ENCODE data around the gene LAMP2. TPM values are rescaled to one million over a fixed set of nuclear protein-coding genes. Genes with fewer than 3 reads are reported as not detected.

Gene LAMP2
- total RNA-seq (2013; cell fraction: nucleolus; rRNA removed), result 64.6 and 73.4 TPM in 2 replicates
- 23.6 and 25.5 TPM in 2 replicates for total RNA-seq (2014; rRNA removed)
- 27.1 and 32.0 TPM in 2 replicates for total RNA-seq (2014; rRNA removed; fragmentation: Illumina TruSeq; extraction: Trizol)
- total RNA-seq (2021), result 25.2 and 26.5 TPM in 2 replicates
- polyA plus RNA-seq (2011; ENCODE audit: low read depth), result 19.8 TPM
- polyA plus RNA-seq (2011; rRNA removed), result 43.2 and 47.3 TPM in 2 replicates
- 25.8 and 29.9 TPM in 2 replicates for polyA plus RNA-seq (2011; cell fraction: cytosol; rRNA removed)
- polyA plus RNA-seq (2011; cell fraction: nucleus; rRNA removed), result 11.7 and 14.5 TPM in 2 replicates
- polyA plus RNA-seq (2012), result 23.8 and 30.8 TPM in 2 replicates
- 36.9 and 41.4 TPM in 2 replicates for polyA plus RNA-seq (2014; fragmentation: Illumina TruSeq; extraction: Trizol)
- polyA plus RNA-seq (2014; fragmentation: Nextera tagmentation; extraction: Ambion mirVana), result 10 to 100 TPM; 21.0 to 27.5 TPM
- 16.3 and 23.1 TPM in 2 replicates for polyA plus RNA-seq (2014; rRNA removed)
- 10 to 100 TPM; 43.5 to 48.1 TPM for polyA plus RNA-seq (2016; fragmentation: Nextera tagmentation; extraction: Ambion mirVana)
- 40.9 and 48.4 TPM in 2 replicates for polyA minus RNA-seq (2011; rRNA and poly(A)+ RNA removed)
- polyA minus RNA-seq (2011; cell fraction: cytosol; rRNA and poly(A)+ RNA removed), result 21.5 and 28.5 TPM in 2 replicates
- polyA minus RNA-seq (2011; cell fraction: nucleus; rRNA and poly(A)+ RNA removed), result 9.8 and 12.2 TPM in 2 replicates
- Bru-seq, nascent RNA, result percentile 80 among the genes with signal in this experiment
- percentile 91 among the genes with signal in this experiment for BruChase-seq, experiment 1, labeled RNA remaining after a 6-hour chase
- percentile 88 among the genes with signal in this experiment for BruChase-seq, experiment 2, labeled RNA remaining after a 2-hour chase
- long read RNA-seq, experiment 1, full-length matches to known transcripts, result 15 of 23 reads
- long read RNA-seq, experiment 1, partial matches to known transcripts, result 1 of 23 reads
- long read RNA-seq, experiment 1, other reads (novel, unspliced or antisense), result 7 of 23 reads
- long read RNA-seq, experiment 2, full-length matches to known transcripts, result 94 of 121 reads
- long read RNA-seq, experiment 2, partial matches to known transcripts, result 17 of 121 reads
- long read RNA-seq, experiment 2, other reads (novel, unspliced or antisense), result 10 of 121 reads

GRCh38 chrX:120468825-120469525 is at the start of gene LAMP2:
TSS of gene LAMP2 (minus strand) at chrX:120469296. CDS start at chrX:120469169, 127 bp downstream.
- no peak for FAIRE-seq
- ChIA-PET CTCF (interaction anchor here (1.0 to 1.4 kb wide), 2 partner anchors 11 to 17 kb away, joined by 5 to 6 read pairs; no protein-coding TSS in a partner anchor), SMC1A (ENCODE audit: uncharacterized antibody, unreplicated experiment) (interaction anchor here (1.0 to 1.1 kb wide), 3 partner anchors 11 to 49 kb away, joined by 3 to 5 read pairs (median 4); no protein-coding TSS in a partner anchor), RAD21 (ENCODE audit: unreplicated experiment) (no interaction called here), POLR2A (interaction anchor here (0.6 kb wide), 2 partner anchors 17 to 605 kb away, joined by 3 read pairs; no protein-coding TSS in a partner anchor)
- in situ Hi-C loops (cut with MboI) (no loop called here), intact Hi-C loops (cut with micrococcal nuclease; ENCODE audit: unreplicated experiment) (loop anchor here (1.0 kb wide), 1 partner anchor 17 kb away; no protein-coding TSS in a partner anchor)
- Histone ChIP-seq H3K79me2 (ENCODE audit: control insufficient read depth, insufficient read depth, low read length) (peaks cover 31% of the 10 kb centered on the region), H4K20me1 (ENCODE audit: control insufficient read depth, insufficient read depth) (no peaks in the 10 kb centered on the region), H3K4me3 (peak within 1 kb of the TSS; percentile 70), H3K36me3 (ENCODE audit: control insufficient read depth in 2 of 2, insufficient read depth in 2 of 2, low read length in 1 of 2) (no peaks in the 10 kb centered on the region), H3K4me2 (ENCODE audit: control insufficient read depth, insufficient read depth) (peak within 1 kb of the TSS; percentile 63), H3K4me1 (ENCODE audit: control insufficient read depth, insufficient read depth, low read length) (no peaks in the 10 kb centered on the region), H3K9ac (ENCODE audit: control insufficient read depth, insufficient read depth, low read length) (peak within 1 kb of the TSS; percentile 69), H3K9me3 (replicated peaks; ENCODE audit: control insufficient read depth, insufficient read depth, low read length) (no peaks in the 10 kb centered on the region), H3K27ac (ENCODE audit: control insufficient read depth, insufficient read depth) (peak within 1 kb of the TSS; percentile 68), H3K27me3 (replicated peaks in 1 of 2; ENCODE audit: control insufficient read depth in 2 of 2, insufficient read depth in 2 of 2, low read length in 1 of 2) (no peaks in the 10 kb centered on the region), H2AFZ (ENCODE audit: control insufficient read depth, low read depth, low read length) (peak within 1 kb of the TSS; percentile 57)
- ATAC-seq, result peak; percentile 96
- 40% methylated on average over 49 of the region's 50 CpGs for WGBS (ENCODE audit: insufficient coverage, insufficient replicate concordance, low lambda C conversion rate, missing lambda C conversion rate)
- BruUV-seq (replicated peaks), result TSS peak; percentile 77
- DNase-seq (ENCODE audit: low read depth, low spot score), result peak; percentile 30
- TF ChIP-seq POLR2A (IDR thresholded peaks at IDR 0.05; ENCODE audit: low read depth, low read length), result peak; percentile 85
- TF ChIP-seq SIN3A (IDR thresholded peaks at IDR 0.05; ENCODE audit: low read depth, low read length), result peak; percentile 41; the same call in 1 of the 2 replicates
- no peak for TF ChIP-seq SMARCA5 (IDR thresholded peaks at IDR 0.05)
- TF ChIP-seq SMAD5 (IDR thresholded peaks at IDR 0.05; ENCODE audit: low read depth), result 0 out of 2 replicates have a peak, but pooled peaks have one; percentile 36
- TF ChIP-seq, protein P1, sequence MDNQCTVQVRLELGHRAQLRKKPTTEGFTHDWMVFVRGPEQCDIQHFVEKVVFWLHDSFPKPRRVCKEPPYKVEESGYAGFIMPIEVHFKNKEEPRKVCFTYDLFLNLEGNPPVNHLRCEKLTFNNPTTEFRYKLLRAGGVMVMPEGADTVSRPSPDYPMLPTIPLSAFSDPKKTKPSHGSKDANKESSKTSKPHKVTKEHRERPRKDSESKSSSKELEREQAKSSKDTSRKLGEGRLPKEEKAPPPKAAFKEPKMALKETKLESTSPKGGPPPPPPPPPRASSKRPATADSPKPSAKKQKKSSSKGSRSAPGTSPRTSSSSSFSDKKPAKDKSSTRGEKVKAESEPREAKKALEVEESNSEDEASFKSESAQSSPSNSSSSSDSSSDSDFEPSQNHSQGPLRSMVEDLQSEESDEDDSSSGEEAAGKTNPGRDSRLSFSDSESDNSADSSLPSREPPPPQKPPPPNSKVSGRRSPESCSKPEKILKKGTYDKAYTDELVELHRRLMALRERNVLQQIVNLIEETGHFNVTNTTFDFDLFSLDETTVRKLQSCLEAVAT (IDR thresholded peaks at IDR 0.05), result peak; percentile 93
- 0 out of 2 replicates have a peak, but pooled peaks have one; percentile 64 for TF ChIP-seq NKRF (conservative IDR thresholded peaks at IDR 0.05)
- TF ChIP-seq POLR2AphosphoS5 (IDR thresholded peaks at IDR 0.05; ENCODE audit: low read length), result peak; percentile 61; the same call in 1 of the 2 replicates
- TF ChIP-seq RUNX3 (IDR thresholded peaks at IDR 0.05; ENCODE audit: low read length), result peak; percentile 31
- TF ChIP-seq IKZF1 (conservative IDR thresholded peaks at IDR 0.05), result peak; percentile 26
- TF ChIP-seq NR2C1 (IDR thresholded peaks at IDR 0.05), result peak; percentile 47; the same call in 1 of the 2 replicates
- no peak for TF ChIP-seq FOXK2 (IDR thresholded peaks at IDR 0.05)
- 0 out of 2 replicates have a peak, but pooled peaks have one; percentile 17 for TF ChIP-seq CHD2 (IDR thresholded peaks at IDR 0.05; ENCODE audit: borderline replicate concordance, low read depth, low read length)
- TF ChIP-seq GATAD2B (conservative IDR thresholded peaks at IDR 0.05; ENCODE audit: low read depth), result 0 out of 2 replicates have a peak, but pooled peaks have one; percentile 38
- no peak for TF ChIP-seq PAX5 (IDR thresholded peaks at IDR 0.05; ENCODE audit: borderline replicate concordance, low read depth, low read length)
- TF ChIP-seq NR2F1 (conservative IDR thresholded peaks at IDR 0.05), result peak; percentile 38; the same call in 1 of the 2 replicates
- TF ChIP-seq CREB1 (IDR thresholded peaks at IDR 0.05; ENCODE audit: low read depth), result peak; percentile 30; the same call in 1 of the 2 replicates
- peak; percentile 46 for TF ChIP-seq SP1 (IDR thresholded peaks at IDR 0.05; ENCODE audit: low read depth, low read length)

Data from GM12878 (cell line).